Dedifferentiated amniotic fluid mesenchymal stem cell (primary cell): ENCODE data around the gene ROPN1L.
"Not testable (repeated sequence)": the region's sequence is repeated elsewhere in the genome, so short reads cannot be mapped to it uniquely, and the experiment has no call there.

Source experiments
- DNase-seq: peaks from one replicate; pipeline ENCODE4 v3.0.0-alpha.2; 2016; ENCODE audit errors: extremely low spot score

ROPN1L gene

GRCh38 chr5:10441083-10441991 is at the start of gene ROPN1L:
ROPN1L (plus strand) TSS chr5:10441879; CDS start chr5:10442168, 289 bp downstream.
- DNase-seq = peak; percentile 75

DNA sequence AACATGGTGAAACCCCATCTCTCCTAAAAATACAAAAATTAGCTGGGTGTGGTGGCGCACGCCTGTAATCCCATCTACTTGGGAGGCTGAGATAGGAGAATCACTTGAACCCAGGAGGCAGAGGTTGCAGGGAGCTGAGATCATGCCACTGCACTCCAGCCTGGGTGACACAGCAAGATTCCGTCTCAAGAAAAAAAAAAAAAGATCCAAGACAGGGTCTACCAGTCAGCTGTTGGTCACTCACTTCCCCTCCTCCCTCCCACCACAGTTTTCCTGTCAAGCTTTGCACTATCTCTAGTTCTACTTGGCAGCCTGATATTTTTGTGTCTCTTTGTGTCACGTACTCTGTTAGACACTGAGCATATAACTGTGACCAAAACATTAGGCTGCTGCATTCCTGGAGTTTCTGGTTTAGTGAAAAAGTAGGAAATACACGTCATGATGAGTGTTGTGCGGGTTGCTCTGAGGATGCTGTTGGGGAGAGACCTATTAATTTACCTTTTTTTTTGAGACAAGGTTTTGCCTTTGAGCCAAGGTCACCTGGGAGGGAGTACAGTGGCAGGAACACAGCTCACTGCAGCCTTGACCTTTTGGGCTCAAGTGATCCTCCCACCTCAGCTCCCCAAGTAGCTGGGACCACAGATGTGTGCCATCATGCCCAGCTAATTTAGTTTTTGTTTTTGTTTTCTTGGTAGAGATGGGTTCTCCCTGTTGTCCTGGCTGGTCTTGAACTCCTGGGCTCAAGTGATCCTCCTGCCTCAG is 48.9 kb upstream of the ROPN1L start:
- not testable (repeated sequence) for DNase-seq

- DNase-seq = peak; percentile 65
These were observed 48.2 kb upstream of the ROPN1L start for GRCh38 chr5:10393491-10393890.

- no peak for DNase-seq
These were observed 45.1 kb upstream of the ROPN1L start for GRCh38 chr5:10396552-10396951.

GRCh38 chr5:10399839-10400238 is 41.8 kb upstream of the ROPN1L start:
- no peak for DNase-seq

GRCh38 chr5:10400411-10400810 is 41.3 kb upstream of the ROPN1L start:
- no peak for DNase-seq

GRCh38 chr5:10400831-10401230 is 40.8 kb upstream of the ROPN1L start:
- no peak for DNase-seq

GRCh38 chr5:10401498-10401897 is 40.2 kb upstream of the ROPN1L start:
- no peak for DNase-seq

GRCh38 chr5:10403829-10404228 is 37.9 kb upstream of the ROPN1L start:
- no peak for DNase-seq

- no peak for DNase-seq
These were observed 35.0 kb upstream of the ROPN1L start for GRCh38 chr5:10406651-10407050.

DNA sequence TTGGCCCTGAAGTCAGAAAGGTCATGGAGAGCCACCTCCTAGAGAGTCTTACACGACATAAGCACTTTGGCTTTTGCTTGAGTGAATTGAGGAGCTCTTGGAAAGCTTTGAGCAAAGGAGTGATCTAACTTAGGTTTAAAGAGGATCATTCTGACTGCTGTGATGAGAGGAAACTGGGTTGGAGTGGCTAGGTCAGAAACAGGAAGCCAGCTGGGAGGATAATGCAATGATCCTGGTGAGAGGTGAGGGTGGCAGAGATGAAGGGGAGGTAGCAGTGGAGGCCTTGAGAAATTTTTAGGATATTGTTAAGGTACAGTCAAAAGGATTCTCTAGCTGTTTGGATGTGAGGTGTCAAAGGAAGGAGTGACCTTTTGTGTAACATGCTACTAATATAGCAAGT is 32.2 kb upstream of the ROPN1L start:
- no peak for DNase-seq

DNA sequence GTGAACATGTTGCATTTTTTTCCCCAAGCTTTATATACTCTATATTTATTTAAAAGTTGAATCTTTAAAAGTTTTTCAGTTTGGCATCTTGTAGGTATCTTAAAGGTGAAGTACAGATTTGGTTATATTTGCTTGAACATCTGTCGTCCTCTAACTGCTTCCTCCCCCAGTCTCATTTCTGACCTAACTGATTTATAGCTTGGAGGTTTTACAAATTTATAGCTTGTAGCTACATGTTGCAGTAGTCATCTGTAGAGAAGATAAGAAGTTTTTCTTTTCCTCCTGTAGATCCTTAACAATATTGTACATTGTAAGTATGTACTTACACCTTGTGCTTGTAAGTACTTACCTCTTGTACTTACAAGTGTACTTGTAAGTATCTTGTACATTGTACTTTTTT is 31.0 kb upstream of the ROPN1L start:
- DNase-seq = no peak

DNA sequence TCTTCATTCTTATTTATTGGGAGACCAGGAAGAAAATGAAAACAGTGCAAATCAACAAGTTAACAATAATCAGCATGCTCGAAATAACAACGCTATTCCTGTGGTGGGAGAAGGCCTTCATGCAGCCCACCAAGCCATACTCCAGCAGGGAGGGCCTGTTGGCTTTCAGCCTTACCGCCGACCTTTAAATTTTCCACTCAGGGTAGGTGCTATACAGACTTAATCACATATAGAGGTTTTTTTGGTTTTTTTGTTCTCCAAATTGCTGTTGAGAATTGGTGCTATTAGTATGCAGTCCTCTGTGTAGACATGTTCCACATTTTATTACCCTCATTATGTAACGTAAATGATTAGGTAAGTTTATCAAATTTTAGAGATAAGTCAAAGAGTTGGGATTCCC is 30.3 kb upstream of the ROPN1L start:
- no peak for DNase-seq

DNA sequence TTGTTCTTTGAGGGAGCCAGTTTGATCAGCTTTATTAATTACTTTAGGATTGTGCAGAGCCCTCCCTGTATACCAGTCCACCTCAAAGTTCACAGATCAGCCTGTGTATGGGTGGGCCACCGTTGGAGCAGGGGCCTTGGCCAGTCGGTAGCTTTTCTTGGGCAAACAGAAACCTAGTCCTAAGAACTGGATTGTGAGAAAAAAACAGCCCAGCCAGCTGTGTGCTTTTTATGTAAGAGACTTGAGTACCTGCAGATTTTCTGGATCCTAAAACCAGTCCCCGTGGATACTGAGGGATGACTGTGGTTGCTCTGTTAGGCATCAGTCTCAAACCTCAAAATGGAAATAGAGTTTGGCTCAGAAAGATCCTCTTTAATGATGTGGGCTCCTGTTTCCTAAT is 24.8 kb upstream of the ROPN1L start:
- no peak for DNase-seq

DNA sequence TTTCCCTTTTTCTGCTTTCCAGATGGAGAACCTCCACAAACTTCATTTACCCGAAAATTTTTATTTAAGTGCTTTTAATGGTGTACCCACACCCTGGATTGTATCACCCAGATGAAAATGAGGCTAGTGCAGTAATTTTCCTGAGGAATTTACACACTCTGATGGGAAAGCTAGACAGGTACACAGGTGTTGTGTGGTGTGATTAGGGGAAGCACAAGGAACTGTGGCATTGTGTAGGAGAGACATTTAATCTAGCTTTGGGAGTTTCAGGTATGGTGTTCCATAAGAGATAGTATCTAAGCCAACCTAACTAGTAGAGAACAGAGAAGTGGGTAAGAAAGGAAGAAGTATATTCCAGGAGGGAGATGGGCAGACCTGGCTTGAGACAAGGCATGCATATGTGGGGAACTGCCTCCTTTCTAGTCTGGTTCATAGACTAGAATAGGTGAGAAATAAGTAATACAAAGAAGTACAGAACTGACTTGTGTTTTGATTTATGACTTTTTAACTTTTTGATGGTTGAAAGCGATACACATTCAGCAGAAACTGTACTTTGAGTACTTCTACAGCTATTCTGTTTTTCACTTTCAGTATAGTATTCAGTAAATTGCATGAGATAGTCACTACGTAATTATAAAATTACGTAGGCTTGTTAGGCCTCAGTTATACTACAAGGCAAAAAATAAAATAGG is 22.9 kb upstream of the ROPN1L start:
- DNase-seq = no peak

DNA sequence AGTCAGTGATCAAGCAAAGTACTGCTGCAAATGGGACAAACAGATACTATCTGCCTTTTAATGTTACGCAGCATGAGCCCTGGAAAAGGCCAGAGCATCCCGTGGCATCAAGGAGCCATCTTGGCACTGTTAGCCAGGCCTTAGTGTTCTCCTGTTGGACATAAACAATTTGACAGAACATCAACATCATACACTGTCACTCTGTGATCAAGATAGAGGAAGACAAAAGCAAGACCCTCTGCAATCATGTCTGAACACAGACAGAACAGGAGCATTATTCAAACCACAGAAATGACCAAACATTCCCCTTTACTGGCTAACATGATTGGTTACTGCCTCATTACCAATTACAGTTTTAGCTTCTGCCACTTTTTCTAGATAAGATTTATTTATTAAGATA is 21.2 kb upstream of the ROPN1L start:
- no peak for DNase-seq

GRCh38 chr5:10420932-10421331 is 20.7 kb upstream of the ROPN1L start:
- DNase-seq = peak; percentile 26

DNA sequence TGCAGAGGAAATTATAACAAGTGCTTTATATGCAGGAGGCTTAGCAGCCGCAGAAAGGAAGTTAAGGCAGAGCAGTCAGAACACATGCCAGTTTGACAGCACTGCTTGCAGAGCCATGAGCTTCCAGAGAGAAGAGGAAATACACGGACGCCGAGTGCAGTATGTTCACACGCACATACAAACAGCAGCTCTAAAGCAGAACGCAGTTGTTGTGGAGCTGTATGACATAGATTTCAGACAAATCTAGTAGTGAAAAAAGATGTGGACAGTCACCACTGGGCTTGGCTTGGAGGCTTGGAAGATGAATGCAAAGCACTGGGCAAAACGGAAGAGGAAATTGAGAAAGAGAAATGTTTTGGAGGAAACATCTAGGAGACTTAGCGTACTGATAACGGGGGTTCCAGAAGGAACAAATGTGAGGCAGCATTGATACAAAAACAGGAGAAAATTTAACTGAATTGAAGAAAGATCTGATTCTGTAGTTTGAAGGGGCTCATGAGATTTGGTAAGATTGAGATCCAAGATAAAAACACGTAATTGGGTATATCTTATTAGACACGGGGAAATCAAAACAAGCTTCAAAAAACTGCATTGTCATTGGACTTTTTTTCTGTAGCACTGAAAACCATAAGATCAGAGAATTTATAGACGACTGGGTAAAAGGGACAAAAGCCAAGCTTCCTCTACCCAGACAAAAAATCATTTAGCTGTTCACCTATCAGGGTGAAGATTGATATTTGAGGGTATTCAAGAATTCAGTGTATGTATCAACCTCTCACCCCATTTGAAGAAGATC is 19.6 kb upstream of the ROPN1L start:
- DNase-seq = no peak

GRCh38 chr5:10423022-10423421 is 18.7 kb upstream of the ROPN1L start:
- no peak for DNase-seq

- peak; percentile 29 for DNase-seq
These were observed 17.5 kb upstream of the ROPN1L start for GRCh38 chr5:10424124-10424731.

- DNase-seq = no peak
These were observed 14.5 kb upstream of the ROPN1L start for GRCh38 chr5:10427201-10427600.
